ENCODE measurements around the gene HELZ. TPM values are rescaled to one million over a fixed set of nuclear protein-coding genes. Genes with fewer than 3 reads are reported as not detected.

Gene HELZ
- total and polyA plus RNA-seq, 2 of the 8 experiments (the other 6 are each of a cell fraction or from before 2014, with no cell fraction given): 10.0 to 48.7 TPM

DNA sequence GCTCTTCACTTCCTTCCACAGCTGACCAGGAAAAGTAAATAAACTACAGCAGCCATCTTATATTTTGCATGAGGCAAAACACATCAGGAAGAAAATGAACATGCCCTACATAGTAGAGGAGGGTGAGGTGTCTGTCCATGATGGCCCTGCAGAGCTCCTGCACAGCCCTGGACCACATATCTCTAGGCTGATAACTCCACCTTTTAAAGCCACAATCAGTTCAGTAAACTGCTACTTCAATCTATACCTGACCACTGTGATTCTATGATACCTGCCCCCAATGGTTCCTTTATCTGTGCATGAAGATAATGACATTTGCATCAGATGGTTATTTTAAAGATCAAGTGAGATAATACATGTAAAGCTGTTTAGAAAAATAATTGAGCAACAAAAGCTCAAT, 82.2 kb downstream of the HELZ start (continued):
- TF ChIP-seq CTBP2 (IDR thresholded peaks at IDR 0.05; ENCODE audit: borderline replicate concordance, insufficient read depth, insufficient read length, low read length): no peak
- no peak for TF ChIP-seq RAD21 (IDR thresholded peaks at IDR 0.05 in 1 of 2, conservative IDR thresholded peaks at IDR 0.05 in 1 of 2; ENCODE audit: low read depth in 2 of 2, low read length in 2 of 2)
